ENCODE measurements around the gene PDCD10. TPM values are rescaled to one million over a fixed set of nuclear protein-coding genes. Genes with fewer than 3 reads are reported as not detected.
A peak's percentile ranks its signal among the peaks of the same experiment; 100 is the strongest.

Gene PDCD10
- total RNA-seq: 10 to 100 TPM; 45.0 to 56.1 TPM
- polyA plus RNA-seq (ENCODE audit: insufficient read length in 6 of 6): 10 to 100 TPM; 57.2 to 65.7 (median 61.1) TPM
- long read RNA-seq, donor 1, transcript PDCD10-218 (8 exons, 1,276 nt): major isoform, 28 of 44 reads
- long read RNA-seq, donor 1, transcript PDCD10-208 (9 exons, 1,360 nt): minor isoform, 8 of 44 reads
- long read RNA-seq, donor 1, partial matches to known transcripts: 5 of 44 reads
- long read RNA-seq, donor 1, other reads (novel, unspliced or antisense): 0 of 44 reads
- long read RNA-seq, donor 2, transcript PDCD10-218 (8 exons, 1,276 nt): major isoform, 20 of 23 reads
- long read RNA-seq, donor 2, partial matches to known transcripts: 0 of 23 reads
- long read RNA-seq, donor 2, other reads (novel, unspliced or antisense): 0 of 23 reads
- long read RNA-seq, donor 3, transcript PDCD10-218 (8 exons, 1,276 nt): major isoform, 27 of 35 reads
- long read RNA-seq, donor 3, transcript PDCD10-208 (9 exons, 1,360 nt): minor isoform, 6 of 35 reads
- long read RNA-seq, donor 3, partial matches to known transcripts: 0 of 35 reads
- long read RNA-seq, donor 3, other reads (novel, unspliced or antisense): 0 of 35 reads
- long read RNA-seq, donor 4, transcript PDCD10-218 (8 exons, 1,276 nt): major isoform, 7 of 19 reads
- long read RNA-seq, donor 4, partial matches to known transcripts: 7 of 19 reads
- long read RNA-seq, donor 4, other reads (novel, unspliced or antisense): 2 of 19 reads
- long read RNA-seq, donor 5, transcript PDCD10-218 (8 exons, 1,276 nt): major isoform, 15 of 23 reads
- long read RNA-seq, donor 5, transcript PDCD10-208 (9 exons, 1,360 nt): minor isoform, 6 of 23 reads
- long read RNA-seq, donor 5, partial matches to known transcripts: 0 of 23 reads
- long read RNA-seq, donor 5, other reads (novel, unspliced or antisense): 0 of 23 reads
- long read RNA-seq, donor 6, transcript PDCD10-218 (8 exons, 1,276 nt): major isoform, 30 of 49 reads
- long read RNA-seq, donor 6, transcript PDCD10-208 (9 exons, 1,360 nt): minor isoform, 9 of 49 reads
- long read RNA-seq, donor 6, partial matches to known transcripts: 6 of 49 reads
- long read RNA-seq, donor 6, other reads (novel, unspliced or antisense): 0 of 49 reads
- long read RNA-seq, donor 7, transcript PDCD10-208 (9 exons, 1,360 nt): minor isoform, 5 of 27 reads
- long read RNA-seq, donor 7, transcript PDCD10-218 (8 exons, 1,276 nt): major isoform, 20 of 27 reads
- long read RNA-seq, donor 7, partial matches to known transcripts: 0 of 27 reads
- long read RNA-seq, donor 7, other reads (novel, unspliced or antisense): 0 of 27 reads
- long read RNA-seq, donor 8, transcript PDCD10-208 (9 exons, 1,360 nt): minor isoform, 5 of 20 reads
- long read RNA-seq, donor 8, transcript PDCD10-218 (8 exons, 1,276 nt): major isoform, 15 of 20 reads
- long read RNA-seq, donor 8, partial matches to known transcripts: 0 of 20 reads
- long read RNA-seq, donor 8, other reads (novel, unspliced or antisense): 0 of 20 reads
- long read RNA-seq, donor 9: 0 reads
- long read RNA-seq, donor 10, partial matches to known transcripts: 3 of 7 reads
- long read RNA-seq, donor 10, other reads (novel, unspliced or antisense): 0 of 7 reads
- long read RNA-seq, donor 11, transcript PDCD10-208 (9 exons, 1,360 nt): minor isoform, 17 of 38 reads
- long read RNA-seq, donor 11, transcript PDCD10-218 (8 exons, 1,276 nt): major isoform, 19 of 38 reads
- long read RNA-seq, donor 11, partial matches to known transcripts: 0 of 38 reads
- long read RNA-seq, donor 11, other reads (novel, unspliced or antisense): 0 of 38 reads
- long read RNA-seq, donor 12, transcript PDCD10-218 (8 exons, 1,276 nt): major isoform, 20 of 27 reads
- long read RNA-seq, donor 12, transcript PDCD10-208 (9 exons, 1,360 nt): minor isoform, 6 of 27 reads
- long read RNA-seq, donor 12, partial matches to known transcripts: 0 of 27 reads
- long read RNA-seq, donor 12, other reads (novel, unspliced or antisense): 0 of 27 reads

GRCh38 chr3:167734498-167735232 lies at the start of gene PDCD10:
Gene PDCD10 (minus strand): TSS chr3:167734892. CDS start chr3:167720157, 14,735 bp downstream.
- Histone ChIP-seq H3K27ac (peak within 1 kb of the TSS; percentile 84 to 98), H3K4me1 (peaks cover 0 to 48% of the 10 kb centered on the region in 2 donors), H3K4me3 (peak within 1 kb of the TSS; percentile 98), H3K36me3 (no peaks in the 10 kb centered on the region), H3K27me3 (no peaks in the 10 kb centered on the region), H3K9me3 (no peaks in the 10 kb centered on the region)
- peak; percentile 95 for ATAC-seq
- DNase-seq: peak; percentile 95 to 98 (median 98)
- no peak for TF ChIP-seq CTCF (IDR thresholded peaks at IDR 0.05)
- intact Hi-C loops (cut with DNase I): no loop called here

GRCh38 chr3:167783781-167784180 lies 49.1 kb upstream of the PDCD10 start:
- no peak for ATAC-seq

GRCh38 chr3:167780214-167780883 lies 45.7 kb upstream of the PDCD10 start:
- Histone ChIP-seq H3K27ac (no peak overlapping the region), H3K36me3 (no peaks in the 10 kb centered on the region), H3K27me3 (no peaks in the 10 kb centered on the region), H3K9me3 (peaks cover 0 to 8% of the 10 kb centered on the region in 2 donors), H3K4me3 (no peak overlapping the region), H3K4me1 (no peaks in the 10 kb centered on the region)
- no peak for TF ChIP-seq CTCF (IDR thresholded peaks at IDR 0.05)
- ATAC-seq (no peak), DNase-seq (no peak)
- intact Hi-C loops (cut with DNase I): no loop called here

More at GRCh38 chr3:167783781-167784180, 49.1 kb upstream of the PDCD10 start:
- no peak for TF ChIP-seq CTCF (IDR thresholded peaks at IDR 0.05)
- Histone ChIP-seq H3K36me3 (no peaks in the 10 kb centered on the region), H3K27ac (no peak overlapping the region), H3K4me1 (no peaks in the 10 kb centered on the region), H3K9me3 (no peaks in the 10 kb centered on the region), H3K27me3 (no peaks in the 10 kb centered on the region), H3K4me3 (no peak overlapping the region)
- no peak for DNase-seq
- intact Hi-C loops (cut with DNase I): no loop called here
